ENCODE results near the gene CREB5. TPM values are rescaled to one million over a fixed set of nuclear protein-coding genes. Genes with fewer than 3 reads are reported as not detected.

The CREB5 gene
- polyA plus RNA-seq, 3 donors from 2014 or later = 0.37 TPM; not detected in 2

DNA sequence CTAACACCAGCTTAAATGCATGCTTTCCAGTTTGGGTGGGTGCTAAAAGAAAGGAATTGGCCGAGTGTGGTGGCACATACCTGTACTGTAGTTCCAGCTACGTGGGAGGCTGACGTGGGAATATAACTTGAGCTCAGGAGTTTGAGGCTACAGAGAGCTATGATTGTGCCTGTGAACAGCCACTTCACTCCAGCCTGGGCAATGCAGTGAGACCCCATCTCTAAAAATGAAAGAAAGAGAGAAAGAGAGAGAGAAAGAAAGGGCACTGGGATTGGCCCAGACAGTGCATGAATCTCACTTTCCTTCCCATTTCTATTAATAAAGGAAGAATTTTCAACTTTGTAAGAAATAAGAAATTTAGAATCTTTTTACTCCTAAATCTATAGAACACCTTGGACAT is 265.4 kb downstream of the CREB5 start:
- Mint-ChIP-seq H3K27ac (no peak overlapping the region), H3K27me3 (ENCODE audit: low read depth in 3 of 3) (peaks cover 2 to 8% (median 8%) of the 10 kb centered on the region in 3 donors), H3K36me3 (no peaks in the 10 kb centered on the region), H3K4me1 (no peaks in the 10 kb centered on the region), H3K9me3 (no peaks in the 10 kb centered on the region), H3K4me3 (no peak overlapping the region)
- DNase-seq = no peak

- no peaks in the 10 kb centered on the region for H3K4me1 Mint-ChIP-seq
- no peak for DNase-seq
- H3K27ac Mint-ChIP-seq = no peak overlapping the region
- H3K27me3 Mint-ChIP-seq (ENCODE audit: low read depth in 3 of 3) = peaks cover 2 to 12% (median 10%) of the 10 kb centered on the region in 3 donors
- no peaks in the 10 kb centered on the region for H3K9me3 Mint-ChIP-seq
- H3K4me3 Mint-ChIP-seq = no peak overlapping the region
- H3K36me3 Mint-ChIP-seq = no peaks in the 10 kb centered on the region
Measured at GRCh38 chr7:28678431-28678965, 266.2 kb downstream of the CREB5 start.

DNA sequence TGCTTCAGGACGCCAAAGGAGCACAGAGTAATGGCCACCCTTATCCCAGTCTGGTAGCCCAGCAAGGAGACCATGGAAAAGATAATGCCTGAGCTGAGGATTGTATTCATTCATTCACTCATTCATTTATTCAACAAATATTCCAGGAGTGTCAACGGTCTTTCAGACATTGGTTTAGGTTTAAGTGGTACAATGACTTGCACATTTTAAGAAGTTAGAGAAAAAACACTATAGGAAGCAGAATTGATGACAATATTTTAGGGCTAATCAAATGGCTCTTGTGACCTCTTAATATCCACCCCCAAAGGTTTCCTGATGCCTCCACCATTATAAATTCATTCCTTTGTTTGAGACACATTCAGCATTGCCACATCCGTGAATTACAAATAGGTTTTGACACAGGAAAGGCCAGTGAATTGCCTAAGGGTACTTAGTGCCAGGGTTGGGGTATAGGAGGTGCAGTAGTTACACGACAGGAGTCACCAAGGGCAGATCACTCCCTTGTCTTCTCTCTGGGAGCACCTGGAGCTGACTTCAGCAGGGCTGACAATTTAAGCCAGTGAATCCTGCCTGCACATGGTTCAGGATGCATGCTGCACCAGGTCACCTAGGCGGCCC is 269.5 kb downstream of the CREB5 start:
- Mint-ChIP-seq H3K27ac (no peak overlapping the region), H3K4me3 (no peak overlapping the region), H3K9me3 (no peaks in the 10 kb centered on the region), H3K4me1 (peaks cover 0 to 2% of the 10 kb centered on the region in 2 donors), H3K36me3 (no peaks in the 10 kb centered on the region), H3K27me3 (ENCODE audit: low read depth in 3 of 3) (peaks cover 2 to 10% (median 4%) of the 10 kb centered on the region in 3 donors)
- DNase-seq = no peak

- Mint-ChIP-seq H3K4me3 (no peak overlapping the region), H3K36me3 (no peaks in the 10 kb centered on the region), H3K27ac (no peak overlapping the region), H3K27me3 (ENCODE audit: low read depth in 3 of 3) (peaks cover 2 to 4% (median 4%) of the 10 kb centered on the region in 3 donors), H3K9me3 (no peaks in the 10 kb centered on the region), H3K4me1 (peaks cover 0 to 2% of the 10 kb centered on the region in 2 donors)
- no peak for DNase-seq
Measured at GRCh38 chr7:28682801-28683200, 270.5 kb downstream of the CREB5 start.

DNA sequence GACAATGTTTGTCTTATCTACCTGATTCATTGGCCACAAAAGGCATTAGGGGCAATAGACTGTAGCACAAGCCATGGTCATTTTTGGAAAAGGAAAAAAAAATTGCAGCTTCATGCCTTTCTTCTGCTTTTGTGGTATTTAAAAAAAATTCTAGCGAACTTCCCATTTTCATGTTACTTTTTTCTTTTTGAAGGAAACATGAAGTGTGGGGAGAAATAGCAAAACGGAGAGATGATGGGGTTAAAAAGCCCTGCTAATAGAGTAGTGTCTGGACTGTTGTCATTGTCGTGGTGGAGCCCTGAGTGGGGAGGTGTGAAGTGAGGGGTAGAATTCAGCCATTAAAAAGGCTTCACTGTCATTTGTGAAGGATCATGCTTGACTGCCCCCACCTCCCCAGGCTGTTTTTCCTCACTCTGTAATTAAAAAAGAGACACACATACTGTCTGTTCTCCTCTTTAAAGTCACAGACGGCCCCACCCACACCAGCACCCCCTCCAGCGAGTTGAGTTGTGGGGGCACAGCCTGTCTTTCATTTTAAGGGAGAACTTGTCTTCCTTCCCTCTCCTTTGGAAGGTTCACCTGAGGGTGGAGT is 272.4 kb downstream of the CREB5 start:
- no peak for DNase-seq
- Mint-ChIP-seq H3K4me3 (peak overlapping the region in 1 of 5 donors; percentile 27), H3K27me3 (ENCODE audit: low read depth in 3 of 3) (peaks cover 5 to 9% (median 7%) of the 10 kb centered on the region in 3 donors), H3K27ac (no peak overlapping the region), H3K9me3 (no peaks in the 10 kb centered on the region), H3K4me1 (peaks cover 0 to 2% of the 10 kb centered on the region in 2 donors), H3K36me3 (no peaks in the 10 kb centered on the region)

DNA sequence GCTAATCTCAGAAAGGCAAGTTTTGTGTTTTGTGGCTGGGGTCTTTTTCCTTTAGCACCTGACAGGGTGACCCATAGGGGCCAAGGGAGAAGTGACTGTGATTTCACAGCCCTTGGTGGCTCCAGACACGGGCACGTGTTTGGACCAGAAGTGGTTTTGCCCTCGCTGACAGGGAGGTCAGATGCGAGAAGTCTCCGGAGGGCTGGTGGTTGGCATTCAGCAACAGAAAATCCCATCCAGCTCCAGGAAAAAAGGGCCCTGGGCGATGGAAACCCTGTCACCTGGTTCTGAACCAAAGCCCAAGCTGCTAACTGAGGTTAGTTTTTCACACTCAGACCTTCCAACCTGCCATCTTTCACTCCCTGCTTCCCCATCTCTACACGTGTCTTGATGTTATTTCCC is 272.9 kb downstream of the CREB5 start:
- peaks cover 0 to 2% of the 10 kb centered on the region in 2 donors for H3K4me1 Mint-ChIP-seq
- H3K36me3 Mint-ChIP-seq = no peaks in the 10 kb centered on the region
- no peaks in the 10 kb centered on the region for H3K9me3 Mint-ChIP-seq
- peaks cover 5 to 11% (median 7%) of the 10 kb centered on the region in 3 donors for H3K27me3 Mint-ChIP-seq (ENCODE audit: low read depth in 3 of 3)
- H3K4me3 Mint-ChIP-seq = no peak overlapping the region
- H3K27ac Mint-ChIP-seq = peak overlapping the region in 1 of 6 donors; percentile 36
- DNase-seq = no peak

- H3K4me3 Mint-ChIP-seq = no peak overlapping the region
- peak in 1 of 3 donors; percentile 1 for DNase-seq
- no peaks in the 10 kb centered on the region for H3K9me3 Mint-ChIP-seq
- H3K27me3 Mint-ChIP-seq (ENCODE audit: low read depth in 3 of 3) = peaks cover 5 to 11% (median 7%) of the 10 kb centered on the region in 3 donors
- H3K36me3 Mint-ChIP-seq = no peaks in the 10 kb centered on the region
- H3K27ac Mint-ChIP-seq = no peak overlapping the region
- peaks cover 0 to 2% of the 10 kb centered on the region in 2 donors for H3K4me1 Mint-ChIP-seq
Measured at GRCh38 chr7:28685644-28686417, 273.5 kb downstream of the CREB5 start.

DNA sequence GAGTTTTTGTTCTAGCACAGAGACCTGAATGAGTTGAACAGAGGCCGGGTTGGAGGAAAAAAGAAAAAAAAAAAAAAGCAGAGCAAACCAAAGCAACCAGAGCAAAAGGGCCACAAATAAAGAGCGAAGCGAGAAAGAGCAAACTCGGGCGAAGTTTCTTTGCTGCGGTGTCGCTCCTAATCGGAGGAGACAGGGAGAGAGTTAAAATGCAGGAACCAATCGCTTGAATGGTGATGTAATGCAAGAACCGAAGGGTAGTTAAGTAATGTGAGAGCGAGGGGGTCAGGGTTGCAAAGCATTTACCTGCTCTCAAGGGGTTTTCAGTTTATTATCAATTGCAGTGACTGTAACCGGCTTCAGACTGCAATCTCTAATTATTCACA is 274.1 kb downstream of the CREB5 start:
- Mint-ChIP-seq H3K4me1 (peaks cover 0 to 2% of the 10 kb centered on the region in 2 donors), H3K27me3 (ENCODE audit: low read depth in 3 of 3) (peaks cover 6 to 11% (median 7%) of the 10 kb centered on the region in 3 donors), H3K36me3 (no peaks in the 10 kb centered on the region), H3K4me3 (no peak overlapping the region), H3K9me3 (no peaks in the 10 kb centered on the region), H3K27ac (no peak overlapping the region)
- no peak for DNase-seq

DNA sequence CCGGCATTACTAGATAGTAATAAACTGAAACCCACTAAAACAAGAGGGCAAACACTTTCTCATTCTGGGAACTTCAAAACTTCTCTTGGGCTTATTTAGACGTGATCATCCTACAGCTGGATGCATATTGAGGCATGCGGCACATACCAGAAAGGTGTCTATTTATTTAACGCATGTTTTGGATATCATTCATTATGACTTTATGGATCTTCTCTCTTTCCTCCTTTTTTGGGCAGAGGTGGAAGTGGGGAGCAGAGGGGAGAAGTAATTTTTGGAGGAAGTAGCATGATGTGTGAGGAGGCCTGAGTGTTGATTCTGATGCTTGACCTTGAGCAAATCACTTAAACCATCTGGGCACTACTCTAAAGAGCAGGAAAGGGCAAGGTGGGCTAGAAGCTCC is 275.2 kb downstream of the CREB5 start:
- H3K36me3 Mint-ChIP-seq = no peaks in the 10 kb centered on the region
- H3K9me3 Mint-ChIP-seq = no peaks in the 10 kb centered on the region
- no peak overlapping the region for H3K27ac Mint-ChIP-seq
- peaks cover 7 to 11% (median 7%) of the 10 kb centered on the region in 3 donors for H3K27me3 Mint-ChIP-seq (ENCODE audit: low read depth in 3 of 3)
- DNase-seq = no peak
- H3K4me3 Mint-ChIP-seq = no peak overlapping the region
- peaks cover 0 to 2% of the 10 kb centered on the region in 2 donors for H3K4me1 Mint-ChIP-seq

- no peaks in the 10 kb centered on the region for H3K9me3 Mint-ChIP-seq
Measured at GRCh38 chr7:28688174-28688573, 275.9 kb downstream of the CREB5 start.

GRCh38 chr7:28688651-28689050 is 276.3 kb downstream of the CREB5 start:
- no peak overlapping the region for H3K27ac Mint-ChIP-seq

More at GRCh38 chr7:28688174-28688573, 275.9 kb downstream of the CREB5 start:
- no peak for DNase-seq
- H3K36me3 Mint-ChIP-seq = no peaks in the 10 kb centered on the region
- no peak overlapping the region for H3K27ac Mint-ChIP-seq
- no peak overlapping the region for H3K4me3 Mint-ChIP-seq
- H3K4me1 Mint-ChIP-seq = peaks cover 0 to 2% of the 10 kb centered on the region in 2 donors
- H3K27me3 Mint-ChIP-seq (ENCODE audit: low read depth in 3 of 3) = peaks cover 3 to 9% (median 7%) of the 10 kb centered on the region in 3 donors

GRCh38 chr7:28695300-28696295 is 283.3 kb downstream of the CREB5 start:
- H3K4me1 Mint-ChIP-seq = no peaks in the 10 kb centered on the region
- H3K36me3 Mint-ChIP-seq = no peaks in the 10 kb centered on the region
- no peak overlapping the region for H3K27ac Mint-ChIP-seq
- H3K4me3 Mint-ChIP-seq = no peak overlapping the region
- peaks cover 0 to 4% (median 4%) of the 10 kb centered on the region in 3 donors for H3K27me3 Mint-ChIP-seq (ENCODE audit: low read depth in 3 of 3)
- H3K9me3 Mint-ChIP-seq = no peaks in the 10 kb centered on the region
- no peak for DNase-seq

More at GRCh38 chr7:28688651-28689050, 276.3 kb downstream of the CREB5 start:
- no peaks in the 10 kb centered on the region for H3K36me3 Mint-ChIP-seq
- peaks cover 0 to 2% of the 10 kb centered on the region in 2 donors for H3K4me1 Mint-ChIP-seq
- no peaks in the 10 kb centered on the region for H3K9me3 Mint-ChIP-seq
- H3K27me3 Mint-ChIP-seq (ENCODE audit: low read depth in 3 of 3) = peaks cover 3 to 8% (median 7%) of the 10 kb centered on the region in 3 donors
- no peak overlapping the region for H3K4me3 Mint-ChIP-seq
- DNase-seq = no peak
